Neural progenitor cell (in vitro differentiated cells): Measurements from ENCODE around the gene TSPAN19.

Experiments
- EZH2 ChIP-seq: fragments of 200-600 bp; sonication (generic); IDR thresholded peaks from 2 replicates; pipeline ENCODE4 v1.6.1; 2017; ENCODE audit warnings: antibody characterized with exemption, mild to moderate bottlenecking, moderate library complexity
- TF ChIP-seq, protein P1 (sequence below): fragments of 200-600 bp; sonication (generic); IDR thresholded peaks from 2 replicates; pipeline ENCODE4 v1.5.1; 2017; ENCODE audit warnings: antibody characterized with exemption, mild to moderate bottlenecking

- TF ChIP-seq, protein P1, sequence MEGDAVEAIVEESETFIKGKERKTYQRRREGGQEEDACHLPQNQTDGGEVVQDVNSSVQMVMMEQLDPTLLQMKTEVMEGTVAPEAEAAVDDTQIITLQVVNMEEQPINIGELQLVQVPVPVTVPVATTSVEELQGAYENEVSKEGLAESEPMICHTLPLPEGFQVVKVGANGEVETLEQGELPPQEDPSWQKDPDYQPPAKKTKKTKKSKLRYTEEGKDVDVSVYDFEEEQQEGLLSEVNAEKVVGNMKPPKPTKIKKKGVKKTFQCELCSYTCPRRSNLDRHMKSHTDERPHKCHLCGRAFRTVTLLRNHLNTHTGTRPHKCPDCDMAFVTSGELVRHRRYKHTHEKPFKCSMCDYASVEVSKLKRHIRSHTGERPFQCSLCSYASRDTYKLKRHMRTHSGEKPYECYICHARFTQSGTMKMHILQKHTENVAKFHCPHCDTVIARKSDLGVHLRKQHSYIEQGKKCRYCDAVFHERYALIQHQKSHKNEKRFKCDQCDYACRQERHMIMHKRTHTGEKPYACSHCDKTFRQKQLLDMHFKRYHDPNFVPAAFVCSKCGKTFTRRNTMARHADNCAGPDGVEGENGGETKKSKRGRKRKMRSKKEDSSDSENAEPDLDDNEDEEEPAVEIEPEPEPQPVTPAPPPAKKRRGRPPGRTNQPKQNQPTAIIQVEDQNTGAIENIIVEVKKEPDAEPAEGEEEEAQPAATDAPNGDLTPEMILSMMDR = no peak
- TF ChIP-seq EZH2 = no peak
Measured at GRCh38 chr12:85018098-85018497, 18.0 kb downstream of the TSPAN19 start.
